ENCODE data around the gene INAFM2.

Gene INAFM2

DNA sequence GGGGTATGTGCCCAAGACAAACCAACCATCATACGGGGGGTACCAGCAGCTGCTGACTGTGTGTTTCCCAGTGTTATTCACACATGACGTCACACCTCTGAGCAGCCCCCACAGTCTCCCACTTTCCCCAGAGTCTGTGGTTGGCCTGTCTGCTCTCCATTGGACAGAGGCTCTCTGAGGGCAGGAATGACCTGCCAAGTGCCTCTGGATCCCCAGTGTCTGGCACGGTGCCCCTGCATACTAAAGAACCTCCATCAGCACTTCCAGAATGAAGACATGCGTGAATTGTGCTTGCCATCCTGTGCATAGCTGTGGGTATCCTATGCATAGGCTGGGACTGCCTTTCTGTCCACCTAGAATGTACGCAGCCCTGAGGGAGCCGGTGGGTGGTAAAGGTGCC lies 20.7 kb downstream of the INAFM2 start:
- DNase-seq (ENCODE audit: low read depth in 2 of 2): no peak

DNA sequence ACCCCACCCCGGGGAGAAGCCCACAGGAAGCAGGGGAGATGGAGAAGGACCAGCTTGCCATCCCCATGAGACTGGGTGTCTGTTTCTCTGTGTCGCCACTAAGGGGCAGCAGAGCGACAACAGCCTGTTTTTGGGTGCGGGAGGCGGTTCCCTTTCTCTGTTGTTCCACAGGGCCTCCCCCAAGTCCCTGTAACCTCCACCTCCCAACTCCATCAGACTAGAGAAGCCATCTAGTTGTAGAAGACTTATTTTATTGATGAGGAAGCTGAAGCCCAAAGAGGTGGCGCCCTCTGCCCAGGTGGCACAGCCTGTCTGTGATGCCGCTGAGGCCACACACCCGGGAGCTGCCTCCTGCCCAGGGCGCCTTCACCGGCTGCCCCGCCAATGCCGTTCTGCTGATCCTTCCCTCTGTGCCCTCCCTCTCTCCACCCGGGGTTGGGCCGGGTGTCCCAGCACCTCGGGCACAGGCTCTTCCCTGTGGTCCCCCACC lies 21.2 kb downstream of the INAFM2 start:
- peak in 1 of 2 donors; percentile 41 for DNase-seq (ENCODE audit: low read depth in 2 of 2)

DNA sequence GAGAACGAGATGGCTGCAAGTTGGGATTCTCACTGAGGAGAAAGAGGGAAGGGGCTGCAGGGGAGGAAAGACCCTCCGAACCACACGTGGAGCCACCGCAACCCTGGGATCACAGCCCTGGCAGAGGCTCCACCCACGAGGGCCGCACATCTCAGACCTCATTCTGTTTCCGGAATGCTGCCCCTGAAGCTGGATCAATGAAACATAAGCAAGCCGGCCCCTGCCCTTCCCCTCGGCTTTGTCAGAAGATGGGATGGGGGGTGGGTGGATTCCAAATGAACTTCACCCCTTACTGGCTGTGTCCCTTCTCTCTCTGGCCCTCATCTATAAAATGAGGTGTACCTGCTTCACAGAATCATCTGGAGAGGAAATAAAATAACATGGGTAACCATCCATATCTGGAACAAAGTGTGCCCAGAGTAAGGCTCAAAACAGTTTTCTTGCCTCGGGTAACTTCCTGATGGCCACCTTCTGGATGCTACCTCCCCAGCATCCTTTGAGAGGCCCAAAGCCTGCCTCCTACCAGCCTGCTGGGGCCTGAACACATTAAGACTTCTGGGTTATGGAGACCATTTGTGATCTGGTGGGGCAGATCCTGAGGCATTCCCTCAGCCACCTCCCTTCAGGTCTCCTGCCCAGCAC lies 21.9 kb downstream of the INAFM2 start:
- no peak for DNase-seq (ENCODE audit: low read depth in 2 of 2)

DNA sequence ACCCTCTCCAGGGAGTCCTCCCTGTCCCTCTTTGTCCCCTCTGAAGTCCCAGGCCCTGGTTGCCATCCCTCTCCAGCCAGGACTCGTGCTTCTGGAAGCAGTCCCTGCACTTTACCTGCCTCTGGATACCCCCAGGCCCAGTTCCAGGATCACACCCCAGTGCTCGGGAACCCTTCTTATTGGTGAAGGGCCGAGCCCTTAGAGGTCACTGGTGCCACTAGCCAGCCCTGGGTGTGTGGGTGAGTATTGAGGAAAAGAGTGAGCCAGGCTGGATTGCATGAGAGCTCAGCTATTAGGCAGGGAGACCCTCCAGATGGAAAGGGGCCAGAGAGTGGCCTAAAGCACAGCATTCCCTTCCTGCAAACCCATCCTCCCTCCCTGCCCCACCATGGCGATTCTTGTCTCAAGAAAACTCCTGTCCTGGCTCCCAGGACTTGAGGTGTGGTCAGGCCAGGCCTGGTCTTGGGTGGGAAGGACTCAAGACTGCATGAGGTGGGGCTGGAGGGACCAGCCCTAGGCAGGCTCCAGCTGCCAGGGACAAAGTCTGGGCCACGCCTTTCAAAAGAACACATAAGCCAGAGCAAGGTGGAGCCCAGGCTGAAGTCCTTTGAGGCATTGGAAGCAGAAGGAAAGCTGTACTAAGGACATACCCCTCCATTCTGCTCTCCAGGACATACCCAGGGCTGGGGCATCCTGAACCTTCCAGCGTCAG lies 22.5 kb downstream of the INAFM2 start:
- no peak for DNase-seq (ENCODE audit: low read depth in 2 of 2)

DNA sequence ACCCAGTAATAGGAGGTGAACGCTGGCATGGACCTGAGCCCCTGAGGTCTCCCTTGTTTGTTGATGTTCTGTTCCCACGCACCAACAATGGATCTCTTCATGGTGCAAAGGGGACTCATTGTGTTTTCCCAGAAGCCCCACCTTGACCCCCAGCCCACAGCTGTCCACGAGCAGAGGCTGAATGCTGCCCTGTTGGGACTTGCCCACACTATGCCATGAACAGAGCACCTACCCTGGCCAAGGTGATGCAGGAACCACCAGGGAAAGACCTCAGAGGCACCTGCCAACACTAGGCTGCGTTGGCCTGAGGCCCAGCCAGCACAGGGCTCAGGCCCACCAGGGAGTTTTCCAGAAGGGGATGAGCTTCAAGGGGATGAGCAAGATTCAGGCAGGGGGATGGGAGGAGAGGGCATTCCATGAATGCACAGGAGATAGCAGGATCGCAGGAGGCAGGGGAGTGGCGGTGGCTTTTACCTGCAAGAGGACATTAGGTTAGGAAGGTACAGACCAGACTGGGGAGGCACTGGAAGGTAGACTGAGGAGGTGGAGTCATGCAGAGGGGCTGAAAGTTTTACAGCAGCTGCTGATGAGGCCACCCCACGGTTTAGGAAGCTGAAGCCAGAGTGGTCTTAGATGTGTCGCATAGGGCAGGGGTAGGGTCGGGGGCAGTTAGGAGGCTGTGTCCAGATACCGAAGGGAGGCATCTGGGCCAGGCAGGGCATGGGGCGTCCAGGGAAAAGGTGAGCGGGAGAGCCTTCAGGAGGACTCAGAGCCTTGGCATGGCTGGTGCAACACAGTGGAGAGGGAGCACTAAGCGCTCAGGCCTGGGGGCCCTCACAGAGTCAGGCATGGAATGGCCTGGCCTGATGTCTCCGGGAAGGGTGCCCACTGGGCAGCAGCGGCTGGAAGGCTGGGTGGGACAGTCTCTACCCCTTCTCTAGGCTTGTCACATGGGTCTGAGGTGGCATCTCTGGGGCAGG lies 23.4 kb downstream of the INAFM2 start:
- DNase-seq (ENCODE audit: low read depth in 2 of 2): no peak

DNA sequence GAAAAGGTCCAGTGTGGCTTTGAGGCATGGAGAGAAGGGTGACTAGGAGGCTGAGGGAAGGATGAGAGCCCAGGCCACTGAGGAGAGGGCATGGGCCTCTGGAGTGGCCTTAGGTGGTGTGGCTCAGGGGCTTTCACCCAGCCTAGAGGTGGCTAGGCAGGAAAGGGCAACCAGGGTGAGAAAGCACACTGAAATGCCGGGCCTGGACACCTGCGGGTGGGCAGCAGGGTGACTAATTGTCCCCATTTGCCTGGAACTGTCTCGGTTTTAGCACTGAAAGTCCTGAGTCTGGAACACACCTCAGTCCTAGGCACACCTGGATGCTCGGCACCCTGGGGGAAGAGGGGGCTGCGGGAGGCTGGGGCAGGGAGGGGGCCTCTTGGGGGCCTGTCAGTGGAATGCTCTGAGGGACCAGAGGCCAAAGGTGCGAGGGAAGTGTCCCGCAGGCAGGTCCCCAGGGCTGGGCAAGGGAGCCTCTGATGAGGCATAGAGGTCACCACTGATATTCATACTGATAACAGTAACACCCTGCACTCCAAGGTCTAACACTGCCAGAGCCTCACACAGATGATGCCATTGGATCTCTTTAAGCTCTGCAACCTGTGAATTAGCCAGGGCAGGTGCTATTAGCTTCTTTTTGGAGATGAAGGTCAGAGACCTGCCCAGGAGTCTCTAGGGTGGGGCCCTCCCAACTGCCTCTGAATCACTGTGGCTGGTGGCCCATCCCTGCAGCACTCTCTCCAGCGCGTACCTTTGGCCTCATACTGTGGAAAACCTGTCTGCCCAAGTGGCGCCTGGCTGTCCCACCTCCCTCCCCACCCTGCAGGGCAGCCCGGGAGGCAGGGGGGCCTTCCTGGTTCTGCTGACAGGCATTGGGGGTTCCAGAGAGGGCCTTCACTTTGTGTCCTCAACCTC lies 24.3 kb downstream of the INAFM2 start:
- DNase-seq (ENCODE audit: low read depth in 2 of 2): no peak

DNA sequence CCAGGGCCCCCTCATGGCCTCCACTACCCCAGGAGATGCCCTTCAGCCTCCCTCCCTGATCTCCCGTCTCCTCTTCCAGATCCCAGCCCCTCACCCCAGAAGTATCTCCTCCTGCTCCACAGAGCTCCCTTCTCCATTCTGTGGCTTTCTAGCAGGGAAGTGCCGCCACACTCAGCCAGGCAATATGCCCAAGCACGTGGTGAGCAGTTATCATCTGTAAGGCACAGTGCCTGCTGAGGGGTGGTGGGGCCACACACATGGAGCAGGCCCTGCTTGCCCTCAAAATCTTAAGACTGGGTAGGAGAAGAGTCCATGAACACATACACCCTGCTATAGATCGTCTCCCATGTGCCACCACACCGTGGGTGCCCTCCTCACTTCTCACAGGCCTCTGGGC lies 25.0 kb downstream of the INAFM2 start:
- DNase-seq (ENCODE audit: low read depth in 2 of 2): no peak

DNA sequence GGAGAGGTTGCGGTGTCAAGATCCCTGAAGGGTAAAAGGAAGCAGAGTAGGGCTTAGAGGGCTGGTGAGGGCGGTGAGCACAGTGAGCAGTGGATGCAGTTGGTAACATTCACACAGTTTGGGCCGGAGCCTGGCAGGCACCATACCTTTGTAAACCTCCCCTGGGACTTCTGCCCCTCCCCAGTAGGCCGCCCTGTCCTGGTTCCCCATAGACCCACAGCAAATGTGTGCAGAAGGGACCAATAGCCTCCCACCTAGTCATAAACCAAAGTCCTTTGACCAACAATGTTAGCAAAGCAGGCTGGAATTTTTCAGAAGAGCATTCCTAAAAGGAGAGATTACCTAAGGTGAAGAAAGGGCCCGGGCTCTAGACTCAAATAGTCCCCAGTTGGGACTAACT lies 25.7 kb downstream of the INAFM2 start:
- no peak for DNase-seq (ENCODE audit: low read depth in 2 of 2)

DNA sequence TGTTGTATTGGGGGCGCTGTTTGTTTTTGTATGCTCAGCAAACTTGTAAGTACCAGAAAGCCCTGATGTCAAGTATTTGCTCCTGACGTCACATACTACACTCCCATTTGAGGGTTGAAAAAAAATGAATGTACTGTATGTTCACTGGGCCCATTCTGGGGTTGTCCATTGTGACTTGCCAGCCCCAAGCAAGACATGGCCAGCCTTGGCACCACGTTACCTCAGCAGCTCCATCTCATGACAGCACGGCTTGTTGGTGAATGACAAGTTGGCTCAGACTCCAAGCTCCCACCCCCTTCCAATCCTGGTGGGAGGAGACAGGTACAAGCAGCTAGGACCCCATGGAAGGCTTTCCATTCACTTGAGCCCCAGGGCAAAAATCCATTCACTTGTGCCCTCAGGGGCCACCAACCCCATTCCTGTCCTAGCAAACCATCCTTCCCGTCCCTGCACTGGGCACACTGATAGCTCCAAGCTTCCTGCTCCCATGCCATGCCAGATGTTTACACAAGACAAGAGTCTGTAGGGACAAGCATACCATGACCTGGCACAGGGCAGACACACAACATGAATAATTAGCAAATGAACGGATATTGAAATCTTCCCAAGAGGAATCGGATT lies 28.9 kb downstream of the INAFM2 start:
- DNase-seq (ENCODE audit: low read depth in 2 of 2): no peak

DNA sequence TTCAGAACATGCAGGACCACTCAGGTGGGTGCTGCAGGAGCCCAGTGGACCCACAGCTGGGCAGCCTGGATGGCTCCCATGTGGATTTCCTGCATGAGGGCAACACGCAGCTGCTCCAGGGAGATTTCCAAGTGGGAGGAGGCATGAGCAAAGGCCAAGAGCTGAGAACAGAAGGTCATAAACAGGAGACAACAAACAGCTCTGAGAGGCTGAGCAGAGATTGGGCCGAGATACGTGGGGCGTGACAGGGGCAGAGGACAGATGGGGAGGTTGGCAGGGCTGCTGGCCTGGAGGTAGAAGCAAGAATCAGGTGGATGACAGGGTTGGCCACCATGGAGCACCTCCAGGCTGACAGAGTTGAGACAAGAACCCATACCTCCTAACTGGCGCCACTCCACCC lies 30.2 kb downstream of the INAFM2 start:
- no peak for DNase-seq (ENCODE audit: low read depth in 2 of 2)

DNA sequence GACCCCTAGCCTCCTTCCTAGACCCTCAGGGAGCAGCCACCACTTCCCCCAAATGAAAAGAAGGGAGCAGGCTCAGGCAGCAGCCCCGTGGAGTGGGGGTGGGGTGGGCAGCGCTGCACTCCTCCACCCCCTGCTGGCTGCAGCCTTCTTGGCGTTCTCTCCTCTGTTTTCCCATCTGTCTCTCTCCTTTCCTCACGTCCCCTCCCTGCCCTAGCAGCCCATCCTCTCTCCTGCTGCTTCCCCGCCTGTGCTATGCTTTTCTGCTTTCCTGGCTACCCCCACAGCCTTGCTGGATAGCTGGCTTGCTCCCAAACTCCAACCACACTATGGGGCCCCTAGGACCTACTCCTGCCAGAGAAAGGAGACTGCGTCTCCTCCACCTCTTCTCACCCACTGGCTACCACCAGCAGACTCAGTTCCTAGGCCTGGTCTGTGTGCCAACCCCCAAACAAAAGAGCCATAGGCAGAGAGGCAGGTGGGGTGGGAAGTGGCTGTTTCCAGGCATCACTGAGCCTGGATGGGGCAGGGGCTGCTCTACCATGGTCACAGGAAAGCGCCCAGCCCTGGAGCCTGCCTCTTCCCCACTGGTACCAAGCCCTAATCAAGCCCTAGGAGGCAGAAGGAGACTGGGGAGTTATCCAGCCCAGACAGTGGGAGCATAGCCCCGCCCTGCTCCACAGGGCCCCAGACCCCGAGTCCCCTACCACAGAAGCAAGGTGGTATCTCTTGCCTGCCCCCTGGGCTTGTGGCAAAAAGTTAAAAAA lies 31.1 kb downstream of the INAFM2 start:
- no peak for DNase-seq (ENCODE audit: low read depth in 2 of 2)

DNA sequence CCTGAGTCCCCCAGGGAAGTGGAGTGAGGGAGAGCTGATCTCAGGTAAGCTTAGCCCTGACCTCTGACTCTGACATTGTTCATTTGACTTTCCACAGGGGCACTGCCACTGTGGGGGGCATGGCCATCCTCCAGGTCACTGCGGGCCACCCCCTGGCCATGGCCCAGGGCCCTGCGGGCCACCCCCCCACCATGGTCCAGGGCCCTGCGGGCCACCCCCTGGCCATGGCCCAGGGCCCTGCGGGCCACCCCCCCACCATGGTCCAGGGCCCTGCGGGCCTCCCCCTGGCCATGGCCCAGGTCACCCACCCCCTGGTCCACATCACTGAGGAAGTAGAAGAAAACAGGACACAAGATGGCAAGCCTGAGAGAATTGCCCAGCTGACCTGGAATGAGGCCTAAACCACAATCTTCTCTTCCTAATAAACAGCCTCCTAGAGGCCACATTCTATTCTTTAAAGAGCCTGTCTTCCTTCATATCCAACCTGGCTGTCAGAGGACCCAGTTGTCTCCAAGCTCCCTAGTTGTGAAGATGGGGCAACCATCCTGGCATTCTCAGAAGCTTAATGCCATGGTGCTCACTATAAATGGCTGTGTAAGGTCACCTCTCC lies 32.6 kb downstream of the INAFM2 start:
- DNase-seq (ENCODE audit: low read depth in 2 of 2): no peak

DNA sequence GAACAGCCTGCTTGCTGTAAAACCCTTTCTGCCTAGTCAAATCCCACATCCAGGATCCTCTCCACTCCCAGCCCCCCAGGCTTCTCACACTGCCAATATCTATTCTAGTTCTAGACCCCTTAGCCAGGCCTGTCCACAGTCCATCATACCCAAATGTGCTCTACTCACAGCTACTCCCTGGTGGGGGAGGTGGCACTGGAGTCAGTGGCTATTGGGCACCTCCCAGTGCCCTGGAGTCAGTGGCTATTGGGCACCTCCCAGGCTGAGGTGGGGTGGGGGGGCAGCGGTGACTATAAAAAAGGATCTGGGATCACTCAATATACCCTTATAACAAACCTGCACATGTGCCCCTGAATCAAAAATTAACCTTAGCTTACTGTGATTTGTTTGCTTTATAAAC lies 33.8 kb downstream of the INAFM2 start:
- DNase-seq (ENCODE audit: low read depth in 2 of 2): no peak

DNA sequence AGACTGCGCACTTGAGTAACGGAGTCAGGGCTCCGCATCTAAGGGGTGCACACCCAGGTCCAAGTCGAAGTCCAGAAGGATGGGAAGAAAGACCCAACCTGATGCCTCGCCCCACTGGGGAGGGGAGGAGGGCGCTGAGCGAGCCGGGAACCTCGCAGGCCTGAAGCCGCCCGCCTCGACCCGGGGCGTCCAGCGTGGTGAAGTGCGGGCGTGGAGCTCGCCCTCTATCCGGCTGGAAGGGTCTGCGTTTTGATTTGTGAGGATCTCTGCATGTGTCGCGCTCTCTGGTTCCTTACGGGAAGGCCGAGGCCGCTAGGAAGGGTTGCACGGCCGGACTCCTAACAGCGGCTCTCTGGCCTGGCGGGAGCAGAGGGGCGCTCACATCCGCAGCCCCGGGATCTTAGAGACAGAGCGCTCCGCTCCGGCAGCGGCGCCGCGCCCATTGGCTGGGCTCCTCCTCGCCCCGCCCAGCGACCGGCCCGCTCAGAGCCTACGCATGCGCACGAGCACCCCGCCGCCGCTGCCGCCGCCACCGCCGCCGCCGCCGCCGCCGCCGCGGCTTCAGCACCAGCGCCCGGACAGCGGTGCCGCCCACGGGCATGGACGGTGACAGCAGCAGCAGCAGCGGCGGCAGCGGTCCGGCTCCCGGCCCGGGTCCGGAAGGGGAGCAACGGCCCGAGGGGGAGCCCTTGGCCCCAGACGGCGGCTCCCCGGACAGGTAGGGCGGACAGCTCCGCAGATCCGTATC lies 34.4 kb downstream of the INAFM2 start, which contains the start of gene DISP2:
Gene DISP2, plus strand, starts transcription at position 497 of the 748 bp plus-strand sequence. Its CDS starts 103 bp downstream, at position 600.
- peak; percentile 70 to 71 for DNase-seq (ENCODE audit: low read depth in 2 of 2)

DNA sequence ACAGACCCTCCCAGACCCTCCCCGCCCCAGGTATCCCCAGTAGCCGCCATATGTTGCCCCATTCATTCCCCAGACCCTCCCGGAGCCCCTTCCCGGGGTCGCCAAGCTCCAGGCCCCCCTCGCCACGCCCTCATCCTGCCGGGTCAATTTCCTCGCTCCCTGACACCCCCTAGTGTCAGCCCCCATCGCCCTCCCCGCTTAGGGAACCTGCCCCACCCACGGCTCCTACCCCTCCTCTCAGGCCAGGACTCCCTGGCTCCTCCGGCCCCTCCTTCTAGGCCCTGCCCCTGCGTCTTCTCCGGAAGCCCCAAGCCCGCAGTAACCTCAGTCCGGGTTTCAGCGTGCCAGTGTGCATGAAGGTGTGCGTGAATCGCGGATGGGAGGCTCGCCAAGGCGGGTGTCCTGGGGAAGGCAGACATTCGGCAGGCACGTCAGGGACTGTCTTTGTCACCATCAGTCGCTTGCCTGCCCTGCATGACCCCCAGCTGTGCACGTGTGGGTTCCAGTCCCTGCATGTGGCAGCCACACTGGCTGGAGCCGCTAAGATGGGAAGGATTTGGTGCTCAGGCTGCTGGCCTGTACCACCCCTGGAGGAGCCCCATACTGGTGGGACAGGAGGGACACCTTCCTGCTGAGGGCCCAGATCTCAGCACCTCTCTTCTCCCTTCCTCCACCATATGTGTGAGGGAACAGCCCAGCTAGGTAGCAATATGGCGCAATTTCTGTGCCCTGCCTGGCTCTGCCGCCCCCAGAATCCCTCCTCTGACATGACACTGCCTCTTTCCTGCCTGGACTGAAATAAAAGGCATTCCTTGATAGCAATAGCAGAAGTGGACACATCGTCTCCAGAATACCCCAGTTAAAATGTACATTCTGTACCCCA lies 35.2 kb downstream of the INAFM2 start:
- DNase-seq (ENCODE audit: low read depth in 2 of 2): peak in 1 of 2 donors; percentile 18

DNA sequence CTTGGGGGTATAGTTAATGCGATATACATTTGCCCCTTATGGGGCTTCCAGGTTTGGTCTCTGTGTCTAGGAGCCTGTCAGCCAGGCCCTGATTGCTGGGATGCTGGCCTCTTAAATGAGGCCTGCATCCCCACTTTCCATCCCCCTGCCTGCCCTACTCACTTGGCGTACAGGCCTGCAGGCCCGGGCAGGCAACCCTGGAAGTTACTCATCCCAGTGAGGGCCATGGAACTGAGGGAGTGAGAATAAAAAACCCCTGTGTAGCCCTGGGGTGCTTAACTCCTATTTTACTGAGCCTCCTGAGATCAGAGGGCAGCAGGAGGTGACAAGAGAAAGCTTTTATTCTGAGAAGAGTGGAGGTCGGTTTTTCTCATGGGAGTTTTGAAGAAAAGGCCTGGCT lies 36.5 kb downstream of the INAFM2 start:
- no peak for DNase-seq (ENCODE audit: low read depth in 2 of 2)

DNA sequence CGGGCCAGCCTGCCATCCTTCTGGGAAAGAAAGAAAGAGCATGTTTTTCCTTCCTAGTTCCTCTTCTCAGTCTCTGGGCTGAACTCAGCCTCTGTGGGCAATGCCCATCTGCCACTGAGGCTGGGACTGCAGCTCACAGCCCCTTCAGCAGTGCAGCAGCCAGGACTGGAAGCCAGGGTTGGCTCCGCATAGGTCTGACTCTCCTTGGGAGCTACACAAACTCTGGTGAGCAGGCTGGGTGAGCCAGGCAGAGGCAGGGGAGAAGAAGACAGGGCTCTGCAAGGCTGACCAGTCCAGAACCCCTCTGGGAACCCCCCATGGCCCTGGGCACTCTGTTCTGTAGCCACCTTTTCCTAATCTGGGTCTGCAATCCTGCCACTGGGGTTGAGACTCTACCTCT lies 38.1 kb downstream of the INAFM2 start:
- DNase-seq (ENCODE audit: low read depth in 2 of 2): no peak

DNA sequence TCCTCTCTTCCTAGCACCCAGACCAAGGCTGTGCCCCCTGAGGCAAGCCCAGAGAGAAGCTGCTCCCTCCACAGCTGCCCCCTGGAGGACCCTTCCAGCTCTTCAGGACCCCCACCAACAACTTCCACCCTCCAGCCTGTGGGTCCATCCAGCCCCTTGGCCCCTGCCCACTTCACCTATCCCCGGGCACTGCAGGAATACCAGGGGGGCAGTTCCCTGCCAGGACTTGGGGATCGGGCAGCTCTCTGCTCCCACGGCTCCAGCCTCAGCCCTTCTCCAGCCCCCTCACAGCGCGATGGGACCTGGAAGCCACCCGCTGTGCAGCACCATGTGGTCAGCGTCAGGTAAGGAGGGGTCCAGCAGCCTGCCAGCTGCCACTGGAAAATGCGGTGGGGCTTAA lies 40.1 kb downstream of the INAFM2 start:
- DNase-seq (ENCODE audit: low read depth in 2 of 2): no peak

All from activated CD8-positive, alpha-beta memory T cell treated with anti-CD3 and anti-CD28 coated beads for 4 hours (primary cell).